Retinal pigment epithelial cell (primary cell): Measurements from ENCODE around the gene MTX3.

Experiments used
- DNase-seq: peaks from one replicate; pipeline ENCODE4 v3.0.0-alpha.2; 2010; ENCODE audit warnings: low read depth
- H3K4me3 ChIP-seq: 2 replicates; pipeline ENCODE4 v1.5.1; 2011; ENCODE audit warnings: mild to moderate bottlenecking, low read length, control low read depth, moderate library complexity
- TF ChIP-seq, protein P1 (sequence below): conservative IDR thresholded peaks from 2 replicates; pipeline ENCODE4 v1.5.1; 2011; ENCODE audit warnings: low read depth, low read length, control low read depth, inconsistent platforms

The MTX3 gene

GRCh38 chr5:79983618-79984017 lies 7.4 kb downstream of the MTX3 start:
- no peak for DNase-seq
- no peak overlapping the region for H3K4me3 ChIP-seq
- TF ChIP-seq, protein P1, sequence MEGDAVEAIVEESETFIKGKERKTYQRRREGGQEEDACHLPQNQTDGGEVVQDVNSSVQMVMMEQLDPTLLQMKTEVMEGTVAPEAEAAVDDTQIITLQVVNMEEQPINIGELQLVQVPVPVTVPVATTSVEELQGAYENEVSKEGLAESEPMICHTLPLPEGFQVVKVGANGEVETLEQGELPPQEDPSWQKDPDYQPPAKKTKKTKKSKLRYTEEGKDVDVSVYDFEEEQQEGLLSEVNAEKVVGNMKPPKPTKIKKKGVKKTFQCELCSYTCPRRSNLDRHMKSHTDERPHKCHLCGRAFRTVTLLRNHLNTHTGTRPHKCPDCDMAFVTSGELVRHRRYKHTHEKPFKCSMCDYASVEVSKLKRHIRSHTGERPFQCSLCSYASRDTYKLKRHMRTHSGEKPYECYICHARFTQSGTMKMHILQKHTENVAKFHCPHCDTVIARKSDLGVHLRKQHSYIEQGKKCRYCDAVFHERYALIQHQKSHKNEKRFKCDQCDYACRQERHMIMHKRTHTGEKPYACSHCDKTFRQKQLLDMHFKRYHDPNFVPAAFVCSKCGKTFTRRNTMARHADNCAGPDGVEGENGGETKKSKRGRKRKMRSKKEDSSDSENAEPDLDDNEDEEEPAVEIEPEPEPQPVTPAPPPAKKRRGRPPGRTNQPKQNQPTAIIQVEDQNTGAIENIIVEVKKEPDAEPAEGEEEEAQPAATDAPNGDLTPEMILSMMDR: no peak

DNA sequence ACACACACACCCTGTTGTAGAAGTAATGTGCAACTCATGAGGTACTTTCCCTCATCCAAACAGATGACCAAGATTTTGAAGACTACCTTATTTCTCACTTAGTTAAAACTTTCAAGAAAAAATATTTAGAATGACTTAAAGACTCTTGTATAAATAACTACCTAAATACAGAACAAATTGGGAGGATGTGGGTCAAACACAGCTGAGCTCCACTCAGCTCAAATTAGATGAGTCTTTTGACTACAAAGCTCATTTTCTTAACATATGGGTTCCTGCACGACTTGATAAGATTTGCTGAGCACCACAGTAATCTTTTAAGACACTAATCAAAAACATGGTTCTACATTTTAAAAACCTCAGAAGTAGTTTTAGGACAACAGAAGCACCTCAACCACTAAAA lies 8.9 kb downstream of the MTX3 start:
- H3K4me3 ChIP-seq: no peak overlapping the region
- no peak for DNase-seq
- TF ChIP-seq, protein P1: no peak

- TF ChIP-seq, protein P1: no peak
- DNase-seq: no peak
- no peak overlapping the region for H3K4me3 ChIP-seq
These were observed 14.1 kb downstream of the MTX3 start for GRCh38 chr5:79976759-79977515.

DNA sequence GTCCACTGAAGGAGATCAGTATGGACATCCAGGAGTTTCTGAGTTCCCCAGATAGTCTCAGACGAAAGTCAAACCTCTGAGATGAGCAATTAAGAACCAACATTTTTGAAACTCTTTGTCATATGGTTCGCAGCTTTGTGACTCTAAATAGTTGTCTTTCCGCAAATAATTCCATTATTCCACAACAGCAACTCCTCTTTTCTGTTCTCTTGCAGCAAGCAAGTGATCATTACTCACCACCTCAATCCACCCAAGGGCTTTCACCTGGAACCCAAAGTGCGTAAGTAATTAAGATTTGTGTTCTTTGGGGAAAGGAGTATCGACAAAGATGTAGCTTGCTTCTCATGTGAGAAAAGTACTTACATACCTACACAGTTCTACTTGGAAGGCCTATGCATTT lies 15.6 kb downstream of the MTX3 start:
- TF ChIP-seq, protein P1: no peak
- no peak for DNase-seq
- H3K4me3 ChIP-seq: no peak overlapping the region

GRCh38 chr5:79974886-79975285 lies 16.2 kb downstream of the MTX3 start:
- no peak overlapping the region for H3K4me3 ChIP-seq
- TF ChIP-seq, protein P1: no peak
- no peak for DNase-seq

DNA sequence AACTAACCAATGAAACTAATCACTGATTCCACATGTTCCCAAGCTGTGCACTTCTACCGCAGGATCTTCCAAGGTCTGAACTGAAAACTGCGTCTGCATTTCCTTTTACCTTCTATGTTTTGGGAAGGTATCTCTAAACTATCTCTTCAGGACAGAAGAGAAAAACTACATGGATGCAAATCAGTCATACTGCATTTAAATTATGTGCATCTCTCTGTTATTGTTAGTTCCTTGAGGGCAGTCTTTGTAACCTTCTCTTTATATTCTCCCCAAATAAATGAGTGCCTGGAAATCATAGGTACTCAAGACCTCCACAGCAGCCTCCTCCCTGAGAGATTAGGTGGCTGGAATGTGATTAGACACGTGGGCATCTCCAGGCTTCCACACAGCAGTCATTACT lies 17.1 kb downstream of the MTX3 start:
- no peak overlapping the region for H3K4me3 ChIP-seq
- TF ChIP-seq, protein P1: no peak
- no peak for DNase-seq

DNA sequence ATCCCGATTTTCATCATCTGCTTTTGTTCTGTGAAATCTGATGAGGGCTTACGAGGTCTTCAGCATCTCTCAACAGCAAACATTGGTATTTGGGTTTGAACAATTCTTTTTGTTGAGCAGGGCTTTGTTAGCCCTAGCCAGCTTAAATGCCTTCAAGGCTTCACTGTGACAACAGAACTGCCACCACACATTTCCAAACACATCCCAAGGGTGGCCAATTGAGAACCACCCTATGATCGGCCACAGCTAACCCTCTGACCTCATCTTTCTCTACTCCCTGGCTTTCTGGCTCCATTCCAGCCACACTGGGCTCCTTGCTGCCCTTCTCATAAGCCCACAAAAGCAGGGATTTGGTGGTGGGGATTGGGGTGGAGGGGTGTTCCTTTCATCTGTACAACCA lies 17.6 kb downstream of the MTX3 start:
- TF ChIP-seq, protein P1: no peak
- DNase-seq: no peak
- H3K4me3 ChIP-seq: no peak overlapping the region
